Dermis microvascular lymphatic vessel endothelial cell (primary cell): Measurements from ENCODE around the gene TXNDC5. TPM values are rescaled to one million over a fixed set of nuclear protein-coding genes. Genes with fewer than 3 reads are reported as not detected.

ENCODE experiments used
- DNase-seq, 2 donors: peaks; one replicate each; pipeline versions ENCODE4 v3.0.0 to v3.0.0-alpha.2; 2010; ENCODE audit warnings: low read depth in 2 of 2
- total RNA-seq: library from RNA; depleted of rRNA; stranded (reverse); fragments of >200 nt; gene quantifications from 2 replicates; pipeline ENCODE4 v1.2.1, GENCODE V29; 2014

The TXNDC5 gene
- total RNA-seq, 1 donor from 2014 or later: 1,097 TPM

GRCh38 chr6:7914991-7915789, 4.6 kb upstream of the TXNDC5 start:
- DNase-seq: peak; percentile 84 to 90

- no peak for DNase-seq
Measured at GRCh38 chr6:7914311-7914710, 3.7 kb upstream of the TXNDC5 start.

DNA sequence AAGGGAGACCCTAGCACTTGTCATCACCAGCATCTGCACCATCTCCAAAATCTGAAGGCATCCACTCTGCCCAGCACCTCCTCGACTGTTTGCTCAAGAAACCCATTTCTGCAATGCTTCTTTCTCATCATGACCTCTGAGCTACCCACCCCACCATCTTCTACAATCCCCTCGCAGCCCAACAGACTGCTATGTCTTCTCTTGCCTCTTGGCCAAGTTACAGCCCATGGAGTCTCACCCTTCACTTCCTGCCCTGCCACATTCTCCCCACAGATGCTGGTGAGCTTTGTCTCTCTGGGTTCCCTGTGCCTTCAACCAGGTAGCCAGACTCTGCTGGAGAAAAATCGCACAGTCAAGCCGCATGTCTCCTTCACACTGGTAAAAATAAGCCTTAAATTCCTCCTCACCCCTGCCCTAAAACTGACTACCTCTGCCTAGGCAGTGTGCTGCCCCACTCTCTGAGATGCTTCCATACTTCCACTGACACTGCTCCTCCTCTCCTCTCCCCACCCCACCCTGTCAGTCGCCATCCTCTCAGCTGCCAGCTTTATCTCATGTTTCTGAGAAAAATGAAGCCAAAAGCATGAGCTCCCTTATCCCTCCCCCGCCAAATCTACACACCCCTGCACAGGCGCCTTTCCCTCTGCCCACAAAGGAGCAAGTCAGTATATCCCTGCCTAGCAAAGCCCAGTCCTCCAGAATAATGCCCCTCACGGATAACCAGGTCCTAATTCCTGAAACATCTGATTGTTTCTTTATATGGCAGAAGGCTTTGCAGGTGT, 2.3 kb upstream of the TXNDC5 start:
- no peak for DNase-seq

GRCh38 chr6:7912024-7912423, 1.4 kb upstream of the TXNDC5 start:
- no peak for DNase-seq

GRCh38 chr6:7911345-7911725, 747 bp upstream of the TXNDC5 start:
- DNase-seq: no peak

DNA sequence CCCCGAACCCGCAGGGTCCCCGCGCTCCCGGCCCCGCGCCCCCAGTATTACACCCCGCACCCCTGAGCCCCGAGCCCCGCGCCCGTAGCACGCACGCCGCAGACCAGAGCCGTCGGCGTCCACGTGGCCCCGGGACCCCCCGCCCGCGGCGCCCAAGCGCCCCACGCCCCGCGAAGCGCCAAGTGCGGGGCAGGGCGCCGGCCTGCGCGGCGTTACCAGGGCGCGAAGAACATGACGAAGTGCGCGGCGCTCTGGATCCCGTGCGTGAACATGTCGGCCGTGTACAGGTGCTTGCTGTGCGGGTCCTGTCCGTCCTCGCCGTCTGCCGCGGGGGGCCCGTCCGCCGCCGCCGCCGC, 312 bp downstream of the TXNDC5 start:
- no peak for DNase-seq

DNA sequence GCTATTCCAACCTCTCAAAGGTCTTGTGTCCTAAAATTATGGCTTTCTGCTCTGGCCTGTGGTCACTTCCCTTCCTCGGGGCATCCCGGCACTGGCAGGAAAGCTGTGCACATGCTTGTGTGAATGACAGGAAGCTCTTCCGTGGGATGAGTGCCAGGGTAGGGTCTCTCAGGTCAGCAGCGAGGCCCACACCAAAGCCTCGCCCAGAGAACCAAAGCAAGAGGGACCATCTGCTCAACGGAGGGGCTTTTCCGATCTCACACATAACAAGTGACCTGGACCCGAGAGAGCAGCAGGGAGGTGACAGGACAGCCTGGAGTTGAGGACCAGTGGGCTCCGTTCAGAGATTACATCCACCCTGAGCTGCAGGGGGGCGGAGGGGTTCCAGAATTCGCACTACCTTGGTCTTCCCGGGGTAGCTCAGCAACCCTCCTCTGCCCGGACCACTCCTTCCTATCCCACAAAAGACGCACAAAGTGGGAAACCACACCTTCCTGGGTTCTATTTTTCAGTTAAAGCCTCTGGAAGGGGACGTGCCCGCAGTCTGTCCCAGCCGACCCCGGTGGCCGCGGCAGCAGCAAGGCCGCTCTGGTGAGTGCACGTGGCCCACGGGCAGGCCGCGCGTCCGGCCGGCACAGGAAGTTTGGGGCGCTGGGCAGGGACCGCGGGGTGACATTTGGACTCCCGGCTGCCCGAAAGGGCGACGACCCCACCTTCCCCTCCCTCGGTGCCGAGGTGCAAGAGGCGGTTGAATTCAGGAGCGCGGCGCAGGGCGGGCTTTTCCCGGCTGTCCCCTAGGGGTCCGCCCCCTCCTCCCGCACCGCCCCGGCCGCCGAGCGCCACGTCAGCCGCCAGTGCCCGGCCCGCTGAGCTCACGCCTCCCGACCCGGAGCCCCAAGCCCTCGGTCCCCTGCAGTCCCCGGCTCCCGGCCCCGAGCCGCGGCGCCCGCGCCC, 988 bp downstream of the TXNDC5 start:
- peak; percentile 86 for DNase-seq

- DNase-seq: peak in 1 of 2 donors; percentile 21
Measured at GRCh38 chr6:7907159-7907558, 3.4 kb downstream of the TXNDC5 start.

GRCh38 chr6:7906741-7907140, 3.8 kb downstream of the TXNDC5 start:
- peak in 1 of 2 donors; percentile 21 for DNase-seq

DNA sequence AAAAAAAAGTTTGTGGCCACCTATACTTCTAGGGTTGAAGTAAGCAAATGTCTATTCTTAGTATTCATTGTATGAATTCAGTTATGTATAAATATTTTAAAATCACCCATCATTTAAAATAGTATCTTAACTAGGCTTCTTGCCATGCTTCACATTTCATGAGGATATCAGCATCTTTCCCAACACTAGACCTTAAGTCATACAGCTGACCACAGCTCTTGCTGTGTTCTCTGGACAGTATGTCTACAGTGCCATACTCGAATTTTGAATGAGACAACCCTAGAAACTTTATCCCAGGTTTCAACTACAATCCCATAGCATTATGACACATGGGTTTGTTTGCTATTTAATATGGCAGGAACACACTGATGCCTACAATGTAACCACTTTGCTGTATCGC, 5.2 kb downstream of the TXNDC5 start:
- peak in 1 of 2 donors; percentile 2 for DNase-seq

- peak in 1 of 2 donors; percentile 25 for DNase-seq
Measured at GRCh38 chr6:7904654-7905319, 5.8 kb downstream of the TXNDC5 start.

- DNase-seq: peak in 1 of 2 donors; percentile 23
Measured at GRCh38 chr6:7903673-7904072, 6.9 kb downstream of the TXNDC5 start.

DNA sequence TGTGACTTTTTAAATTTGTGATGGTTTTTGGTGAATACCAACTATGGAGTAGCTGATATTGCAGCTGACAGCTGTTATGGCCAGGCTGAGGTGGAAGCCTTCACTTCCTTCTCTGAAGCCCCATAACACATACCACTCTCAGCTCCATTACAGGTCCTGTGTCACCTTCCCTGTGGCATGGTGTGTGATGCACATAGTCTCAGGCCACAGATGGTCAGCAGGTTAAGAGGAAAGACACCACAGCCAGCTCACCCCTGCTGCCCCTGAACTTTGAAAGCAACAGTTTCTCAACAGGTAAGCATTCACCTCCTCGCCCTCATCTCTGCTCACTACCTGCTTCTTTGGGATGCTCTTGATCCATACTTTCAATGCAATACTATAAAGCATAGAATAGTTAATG, 7.7 kb downstream of the TXNDC5 start:
- DNase-seq: peak in 1 of 2 donors; percentile 15

- peak; percentile 71 to 83 for DNase-seq
Measured at GRCh38 chr6:7902221-7902620, 8.4 kb downstream of the TXNDC5 start.

DNA sequence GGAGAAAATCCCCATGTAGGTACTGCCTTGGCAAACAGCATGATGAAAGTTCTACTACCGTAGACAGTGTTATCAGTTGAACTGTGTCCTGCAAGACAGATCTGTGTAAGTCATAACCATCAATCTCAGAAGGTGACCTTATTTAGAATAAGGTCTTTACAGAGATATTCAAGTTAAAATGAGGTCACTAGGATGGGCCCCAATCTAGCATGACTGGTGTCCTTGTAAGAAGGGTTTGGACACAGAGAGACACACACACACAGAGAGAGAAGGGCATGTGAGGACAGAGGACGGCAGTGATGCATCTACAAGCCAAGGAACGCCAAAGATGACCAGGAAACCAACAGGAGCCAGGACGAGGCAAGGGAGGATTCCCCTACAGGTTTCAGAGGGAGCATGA, 8.8 kb downstream of the TXNDC5 start:
- DNase-seq: peak in 1 of 2 donors; percentile 9

DNA sequence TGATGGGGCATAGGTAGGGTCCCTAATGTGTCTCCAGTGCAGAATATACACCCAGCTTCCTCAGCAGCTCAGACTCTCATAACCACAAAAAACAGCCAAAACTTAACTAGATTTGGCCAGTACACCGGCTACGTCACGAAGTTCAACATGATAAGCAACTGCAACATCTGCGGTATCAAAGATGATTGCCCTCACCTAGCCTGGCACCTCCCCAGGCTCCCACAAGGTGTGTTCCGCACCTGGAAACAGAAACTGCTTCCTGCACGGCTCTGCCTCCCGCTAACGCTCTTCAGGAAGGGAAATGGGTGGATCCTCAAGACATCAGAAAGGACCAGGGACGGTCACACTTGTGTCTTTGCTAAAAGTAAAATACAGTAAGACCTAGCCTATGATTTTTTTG, 9.5 kb downstream of the TXNDC5 start:
- no peak for DNase-seq

DNA sequence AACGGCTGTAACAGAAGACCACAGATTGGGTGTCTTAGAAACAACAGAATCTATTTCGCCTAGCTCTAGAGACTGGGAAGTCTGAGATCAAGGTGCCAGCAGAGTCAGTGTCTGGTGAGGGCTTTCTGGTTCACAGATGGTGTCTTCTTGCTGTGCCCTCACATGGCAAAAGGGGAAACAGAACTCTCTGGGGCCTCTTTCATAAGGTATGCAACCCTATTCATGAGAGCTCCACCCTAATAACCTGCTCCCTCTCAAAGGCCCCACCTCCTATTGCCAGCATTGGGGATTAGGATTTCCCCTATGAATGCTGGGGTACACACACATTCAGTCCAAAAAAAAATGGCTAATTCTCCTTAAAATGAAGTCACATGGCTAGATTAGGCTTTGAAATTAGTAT, 10.0 kb downstream of the TXNDC5 start:
- DNase-seq: no peak

DNA sequence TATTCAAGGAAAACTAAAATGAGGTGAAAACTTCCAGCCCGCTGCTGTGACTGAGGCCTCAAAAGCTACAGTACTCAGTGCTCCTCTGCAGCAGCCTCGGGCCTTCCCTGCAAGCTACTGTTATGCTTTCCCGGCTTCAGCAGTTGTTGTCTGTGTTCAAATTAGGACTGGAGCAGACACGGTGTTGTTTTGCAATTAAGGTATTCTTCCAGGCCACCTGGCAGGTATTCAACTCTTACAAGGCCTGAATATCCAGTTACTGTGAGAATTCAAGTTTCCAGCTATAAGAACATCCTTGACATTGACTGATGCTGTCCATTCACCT, 10.7 kb downstream of the TXNDC5 start:
- DNase-seq: peak in 1 of 2 donors; percentile 7

GRCh38 chr6:7899101-7899888, 11.3 kb downstream of the TXNDC5 start:
- DNase-seq: peak in 1 of 2 donors; percentile 46

- DNase-seq: peak in 1 of 2 donors; percentile 20
Measured at GRCh38 chr6:7898193-7898586, 12.4 kb downstream of the TXNDC5 start.
